ENCODE data around the gene SNHG17. TPM values are rescaled to one million over a fixed set of nuclear protein-coding genes. Genes with fewer than 3 reads are reported as not detected.
A peak's percentile ranks its signal among the peaks of the same experiment; 100 is the strongest.

The SNHG17 gene
- total RNA-seq, 6 experiments from 2014 or later: 29.6 to 45.4 (median 32.0) TPM

- Mint-ChIP-seq H3K4me1 (ENCODE audit: low read depth) (peaks cover 75% of the 10 kb centered on the region), H3K27ac (peak overlapping the region; percentile 62), H3K27me3 (ENCODE audit: insufficient read depth) (no peaks in the 10 kb centered on the region; the same call in 1 of the 2 replicates), H3K36me3 (ENCODE audit: low read depth) (peaks cover 35% of the 10 kb centered on the region), H3K9me3 (no peaks in the 10 kb centered on the region), H3K4me3 (no peak overlapping the region)
- no peak for DNase-seq
- TF ChIP-seq, protein P1, sequence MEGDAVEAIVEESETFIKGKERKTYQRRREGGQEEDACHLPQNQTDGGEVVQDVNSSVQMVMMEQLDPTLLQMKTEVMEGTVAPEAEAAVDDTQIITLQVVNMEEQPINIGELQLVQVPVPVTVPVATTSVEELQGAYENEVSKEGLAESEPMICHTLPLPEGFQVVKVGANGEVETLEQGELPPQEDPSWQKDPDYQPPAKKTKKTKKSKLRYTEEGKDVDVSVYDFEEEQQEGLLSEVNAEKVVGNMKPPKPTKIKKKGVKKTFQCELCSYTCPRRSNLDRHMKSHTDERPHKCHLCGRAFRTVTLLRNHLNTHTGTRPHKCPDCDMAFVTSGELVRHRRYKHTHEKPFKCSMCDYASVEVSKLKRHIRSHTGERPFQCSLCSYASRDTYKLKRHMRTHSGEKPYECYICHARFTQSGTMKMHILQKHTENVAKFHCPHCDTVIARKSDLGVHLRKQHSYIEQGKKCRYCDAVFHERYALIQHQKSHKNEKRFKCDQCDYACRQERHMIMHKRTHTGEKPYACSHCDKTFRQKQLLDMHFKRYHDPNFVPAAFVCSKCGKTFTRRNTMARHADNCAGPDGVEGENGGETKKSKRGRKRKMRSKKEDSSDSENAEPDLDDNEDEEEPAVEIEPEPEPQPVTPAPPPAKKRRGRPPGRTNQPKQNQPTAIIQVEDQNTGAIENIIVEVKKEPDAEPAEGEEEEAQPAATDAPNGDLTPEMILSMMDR (IDR thresholded peaks at IDR 0.05): no peak
Observed at GRCh38 chr20:38450412-38450975, 15.4 kb upstream of the SNHG17 start.

DNA sequence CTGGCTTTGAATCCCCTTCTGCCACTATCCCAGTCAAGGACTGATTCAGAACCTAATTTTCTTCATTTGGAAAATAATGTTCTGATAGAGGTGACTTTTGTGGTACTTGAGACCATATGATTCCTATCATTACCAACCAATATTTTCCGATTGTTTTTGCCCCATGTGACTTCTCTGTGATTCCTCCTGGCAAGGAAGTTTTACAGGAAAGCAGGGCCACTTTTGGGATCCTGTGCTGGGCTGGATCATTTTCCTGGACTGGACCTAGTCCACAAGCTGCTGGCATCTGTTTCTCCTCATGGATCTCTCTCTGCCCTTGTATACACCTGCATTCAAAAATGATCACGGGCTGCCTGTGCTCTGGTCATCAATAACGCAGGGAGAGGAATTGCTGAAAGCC, 13.9 kb upstream of the SNHG17 start:
- peaks cover 35% of the 10 kb centered on the region for H3K36me3 Mint-ChIP-seq (ENCODE audit: low read depth)
- H3K4me1 Mint-ChIP-seq (ENCODE audit: low read depth): peaks cover 77% of the 10 kb centered on the region
- H3K9me3 Mint-ChIP-seq: no peaks in the 10 kb centered on the region
- no peak for DNase-seq
- H3K4me3 Mint-ChIP-seq: no peak overlapping the region
- TF ChIP-seq, protein P1 (IDR thresholded peaks at IDR 0.05): no peak
- no peaks in the 10 kb centered on the region; the same call in 1 of the 2 replicates for H3K27me3 Mint-ChIP-seq (ENCODE audit: insufficient read depth)
- H3K27ac Mint-ChIP-seq: no peak overlapping the region

- Mint-ChIP-seq H3K4me3 (peak overlapping the region; percentile 81), H3K27me3 (ENCODE audit: insufficient read depth) (no peaks in the 10 kb centered on the region; the same call in 1 of the 2 replicates), H3K27ac (peak overlapping the region; percentile 71), H3K36me3 (ENCODE audit: low read depth) (peaks cover 35% of the 10 kb centered on the region), H3K4me1 (ENCODE audit: low read depth) (peaks cover 69% of the 10 kb centered on the region), H3K9me3 (no peaks in the 10 kb centered on the region)
- DNase-seq: no peak
- TF ChIP-seq, protein P1 (IDR thresholded peaks at IDR 0.05): no peak
Observed at GRCh38 chr20:38447931-38448675, 13.0 kb upstream of the SNHG17 start.

DNA sequence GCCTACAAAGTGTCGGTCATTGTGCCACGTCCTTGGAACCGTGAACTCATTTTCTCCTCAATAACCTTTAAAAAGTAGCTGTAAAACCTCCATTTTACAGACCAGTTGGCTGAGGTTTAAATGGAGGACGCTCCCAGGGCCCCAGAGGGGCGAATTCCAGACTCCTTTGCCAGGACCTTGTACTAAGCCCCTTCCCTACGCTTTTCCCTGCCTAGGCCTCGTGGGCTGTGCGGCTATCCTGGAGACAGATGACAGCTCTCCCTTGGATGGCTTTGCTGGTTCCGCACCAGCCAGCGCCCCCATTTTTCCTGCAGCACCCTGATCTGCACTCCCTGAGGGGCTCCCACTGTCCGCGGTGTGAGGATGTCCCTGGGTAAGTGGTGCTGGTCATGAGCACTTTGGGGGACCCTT, 12.1 kb upstream of the SNHG17 start:
- Mint-ChIP-seq H3K36me3 (ENCODE audit: low read depth) (peaks cover 35% of the 10 kb centered on the region), H3K4me1 (ENCODE audit: low read depth) (peaks cover 61% of the 10 kb centered on the region), H3K9me3 (no peaks in the 10 kb centered on the region), H3K4me3 (peak overlapping the region; percentile 81), H3K27ac (peak overlapping the region; percentile 71), H3K27me3 (ENCODE audit: insufficient read depth) (peaks cover 4% of the 10 kb centered on the region)
- no peak for DNase-seq
- TF ChIP-seq, protein P1 (IDR thresholded peaks at IDR 0.05): no peak

DNA sequence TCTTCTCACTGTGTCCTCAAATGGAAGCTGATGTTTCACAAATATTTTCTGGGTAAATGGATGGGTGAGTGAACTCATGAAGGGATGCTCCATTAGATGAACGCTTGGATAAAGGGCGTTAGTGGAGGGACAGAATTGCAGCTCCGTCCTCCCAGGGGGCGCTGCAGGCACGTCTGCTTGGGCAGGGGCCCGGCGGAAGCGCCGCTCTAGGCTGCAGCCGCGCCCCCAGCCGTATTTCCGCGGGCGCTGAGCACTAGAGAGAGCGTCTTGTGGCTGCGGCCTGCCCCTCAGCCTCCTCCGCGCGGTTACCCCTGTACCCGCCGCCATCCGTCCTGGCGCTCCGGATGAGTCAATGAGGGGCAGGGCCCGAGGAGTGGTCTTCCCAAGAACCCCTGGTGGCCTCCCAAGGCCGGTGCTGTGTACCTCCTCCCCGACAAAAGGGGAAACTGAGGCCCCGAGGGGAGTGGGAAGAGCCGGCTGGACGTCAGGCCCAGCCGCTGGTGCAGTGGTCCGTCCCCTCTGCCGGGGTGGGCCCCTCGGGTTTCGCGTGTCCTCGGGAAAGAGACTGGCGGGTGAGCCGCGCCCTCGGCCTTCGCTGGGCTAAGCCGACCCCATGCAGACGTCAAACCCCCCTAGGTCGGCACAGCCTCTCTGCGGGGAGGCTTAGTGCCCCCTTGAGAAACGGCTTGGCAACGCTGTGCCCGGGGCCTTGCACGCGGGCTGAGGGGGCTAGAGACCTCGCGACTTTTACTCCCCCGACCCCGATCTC, 11.5 kb upstream of the SNHG17 start:
- peaks cover 62% of the 10 kb centered on the region for H3K4me1 Mint-ChIP-seq (ENCODE audit: low read depth)
- no peaks in the 10 kb centered on the region for H3K9me3 Mint-ChIP-seq
- TF ChIP-seq, protein P1 (IDR thresholded peaks at IDR 0.05): peak; percentile 93
- H3K27me3 Mint-ChIP-seq (ENCODE audit: insufficient read depth): peaks cover 8% of the 10 kb centered on the region
- DNase-seq: peak; percentile 84
- peak overlapping the region; percentile 71 for H3K27ac Mint-ChIP-seq
- peak overlapping the region; percentile 81 for H3K4me3 Mint-ChIP-seq
- peaks cover 35% of the 10 kb centered on the region for H3K36me3 Mint-ChIP-seq (ENCODE audit: low read depth)

Data from HFFc6 (cell line).